OCI-LY7 (cell line): ENCODE data around the gene TCEANC2.

Experiments
- CTCF ChIP-seq: fragments of 200-600 bp; sonication (generic); conservative IDR thresholded peaks from 2 replicates; pipeline ENCODE4 v1.5.1; 2014; ENCODE audit warnings: mild to moderate bottlenecking, antibody characterized with exemption, low read length, moderate library complexity, mixed read lengths
- EZH2phosphoT487 ChIP-seq: fragments of 200-600 bp; sonication (generic); IDR thresholded peaks from 2 replicates; pipeline ENCODE4 v1.6.1; 2018; ENCODE audit warnings: low read depth, borderline replicate concordance, mild to moderate bottlenecking, mixed run types, antibody characterized with exemption, low read length, moderate library complexity, mixed read lengths

GRCh38 chr1:54107131-54107530 lies 53.7 kb downstream of the TCEANC2 start:
- peak; percentile 51; the same call in 1 of the 2 replicates for TF ChIP-seq CTCF
- no peak for TF ChIP-seq EZH2phosphoT487
